Heart right ventricle (tissue), 16 donors: Measurements from ENCODE around the gene RANBP3L. TPM values are rescaled to one million over a fixed set of nuclear protein-coding genes. Genes with fewer than 3 reads are reported as not detected.

Source experiments
- ATAC-seq, 8 donors: fragments of 200-7000 bp; cut with Tn5 transposase; one replicate each; pipeline ENCODE4 v1.9.1; 2020; ENCODE audit warnings: mild to moderate bottlenecking in 8 of 8, moderate library complexity in 8 of 8, moderate number of reproducible peaks in 1 of 8
- DNase-seq, 2 donors: peaks; one replicate each; pipeline ENCODE4 v3.0.0-alpha.2; 2020
- H3K27ac ChIP-seq, 10 donors: fragments of 200-600 bp; sonication (generic) in 2 of 10; one replicate each; pipeline versions ENCODE4 v1.5.0 to v1.8.0; 2020 to 2022; ENCODE audit warnings: mild to moderate bottlenecking in 3 of 10
- H3K27me3 ChIP-seq, 7 donors: fragments of 200-600 bp; one replicate each; pipeline ENCODE4 v1.8.0; 2021 to 2022; ENCODE audit warnings: mild to moderate bottlenecking in 2 of 7
- H3K36me3 ChIP-seq, 9 donors: fragments of 200-600 bp; sonication (generic) in 1 of 9; one replicate each; pipeline versions ENCODE4 v1.5.0 to v1.8.0; 2020 to 2022; ENCODE audit warnings: mild to moderate bottlenecking in 2 of 9
- H3K4me1 ChIP-seq, 9 donors: fragments of 200-600 bp; sonication (generic) in 1 of 9; one replicate each; pipeline versions ENCODE4 v1.5.0 to v1.8.0; 2020 to 2022; ENCODE audit warnings: mild to moderate bottlenecking in 4 of 9
- H3K4me3 ChIP-seq, 10 donors: fragments of 200-600 bp; sonication (generic) in 2 of 10; one replicate each; pipeline versions ENCODE4 v1.5.0 to v1.8.0; 2020 to 2022; ENCODE audit warnings: mild to moderate bottlenecking in 7 of 10, moderate library complexity in 2 of 10
- H3K9me3 ChIP-seq, 11 donors: fragments of 200-600 bp in 10 of 11; sonication (generic) in 2 of 11; one replicate each; pipeline versions ENCODE4 v1.5.0 to v1.8.0; 2013 to 2022; ENCODE audit warnings: mild to moderate bottlenecking in 2 of 11, control low read depth in 1 of 11, moderate library complexity in 1 of 11
- CTCF ChIP-seq, 9 donors: fragments of 200-600 bp; sonication (generic) in 2 of 9; IDR thresholded peaks; one replicate each; pipeline versions ENCODE4 v1.5.0 to v1.8.0; 2021 to 2022; ENCODE audit warnings: antibody characterized with exemption in 9 of 9, mild to moderate bottlenecking in 5 of 9, moderate library complexity in 1 of 9
- WGBS, 2 donors: extraction: QIAGEN DNeasy Blood & Tissue Kit; methylation state at CpG; one replicate each; pipeline ENCODE4 v1.1.7; 2013; ENCODE audit warnings: inconsistent platforms in 1 of 2; 5-methylcytosine and 5-hydroxymethylcytosine counted together
- intact Hi-C, 10 donors: fragments of 100-400 bp; cut with DNase I; formaldehyde crosslinking; loops; one replicate each; pipeline versions ENCODE4 v1.11.1 to v1.14.2; 2022
- polyA plus RNA-seq, 2 donors: library from polyadenylated mRNA; stranded (reverse); fragments of 200-250 nt; gene quantifications; one replicate each; pipeline ENCODE4 v1.2.3, GENCODE V29; 2013
- total RNA-seq, 10 donors: library from RNA; stranded (reverse); fragmentation: NEBNext Ultra II Directional in 3 of 10; extraction: Animal tissue kit (Norgen Biotek cat#: 25700) in 3 of 10; gene quantifications; one replicate each; pipeline versions ENCODE4 v1.2.1 to v1.2.4, GENCODE V29; 2021 to 2023
- donor health status: Arrhythmogenic right ventricular cardiomyopathy.
- donor health status: ischemic (EF 13 %, LVEDD 7.1; RV severe dilation, severe dysfunction).
- donor health status: healthy with polysubstance abuse.
- donor health status: DM: no; HTN: yes; CAD: no.
- donor health status: DM: no; HTN: no; CAD: no.
- donor health status: ischemic (EF 25% LVEDD 6.9; RV normal size, moderate dysfunction).
- donor health status: ischemic (EF 25% LVEDD 5.7; RV mildly dilated, moderate dysfunction).
- donor health status: healthy.
- donor health status: DM: yes; HTN: yes; CAD: no.
- donor health status: Ischemic cardiomyopathy.
- donor health status: ischemic (EF 35%, LVEDD 5.7; RV mildly dilated, moderate dysfunction).
- donor health status: nonischemic (EF 11% LVEDD 7.7; RV severe dilation, severe dysfunction).
- donor health status: DM: yes; HTN: yes; CAD: no.
- donor health status: PGD.
- donor health status: ischemic (EF 29% LVEDD 5.4; RV normal size, mild dysfunction).
- donor health status: nonischemic (EF 23%, LVEDD 6.1; RV moderate dilation, normal function).

Gene RANBP3L
- total and polyA plus RNA-seq, 12 donors: 0.09 to 0.92 (median 0.49) TPM; not detected in 1

DNA sequence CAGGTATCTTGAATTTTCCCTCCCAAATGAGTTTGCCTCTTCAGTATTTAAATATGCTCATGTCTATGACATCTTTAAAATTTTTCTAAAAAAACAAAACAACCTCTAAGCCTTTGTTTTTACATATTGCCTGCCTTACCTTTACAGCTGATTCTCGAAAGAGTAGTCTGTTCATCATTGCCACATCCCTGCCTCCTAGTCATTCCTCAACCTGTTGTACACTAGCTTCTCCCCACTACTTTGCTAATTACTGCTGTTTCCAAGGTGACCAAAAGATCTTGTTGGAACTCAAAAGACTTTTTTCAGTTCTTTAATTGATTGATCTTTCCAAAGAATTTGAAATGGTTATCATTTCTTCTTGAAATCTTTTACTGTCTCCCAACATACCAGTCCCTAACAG, 58.0 kb downstream of the RANBP3L start:
- H3K36me3 ChIP-seq: no peaks in the 10 kb centered on the region
- H3K27me3 ChIP-seq: no peaks in the 10 kb centered on the region
- H3K4me3 ChIP-seq: no peak overlapping the region
- no peak for TF ChIP-seq CTCF (IDR thresholded peaks at IDR 0.05)
- DNase-seq: no peak
- 91 to 98% methylated on average over 1 of the region's 1 CpG for WGBS, 2 donors
- peaks cover 0 to 30% (median 25%) of the 10 kb centered on the region in 9 donors for H3K4me1 ChIP-seq
- H3K9me3 ChIP-seq: no peaks in the 10 kb centered on the region
- H3K27ac ChIP-seq: no peak overlapping the region
- intact Hi-C loops: loop anchor here in 4 of 10 donors (5.0 to 10.0 kb wide), 4 partner anchors 61 to 451 kb away; partner anchors contain the start of genes RANBP3L (in 3 of the 4), LMBRD2 (in 2 of the 4) and SKP2 (in 2 of the 4)
- no peak for ATAC-seq

- peak overlapping the region; percentile 50 to 96 (median 90) for H3K4me3 ChIP-seq
- no peak for TF ChIP-seq CTCF (IDR thresholded peaks at IDR 0.05)
- ATAC-seq: no peak
- peak in 1 of 2 donors; percentile 19 for DNase-seq
- H3K36me3 ChIP-seq: no peaks in the 10 kb centered on the region
- no peaks in the 10 kb centered on the region for H3K9me3 ChIP-seq
- peaks cover 0 to 39% (median 32%) of the 10 kb centered on the region in 9 donors for H3K4me1 ChIP-seq
- H3K27me3 ChIP-seq: no peaks in the 10 kb centered on the region
- peak overlapping the region; percentile 87 to 98 (median 97) for H3K27ac ChIP-seq
- intact Hi-C loops: loop anchor here in 4 of 10 donors (5.0 to 10.0 kb wide), 4 partner anchors 62 to 452 kb away; partner anchors contain the start of genes RANBP3L (in 3 of the 4), LMBRD2 (in 2 of the 4) and SKP2 (in 2 of the 4)
- WGBS, 2 donors: 62 to 67% methylated on average over 24 of the region's 24 CpGs
Measured at GRCh38 chr5:36242534-36243485, 58.9 kb downstream of the RANBP3L start.

DNA sequence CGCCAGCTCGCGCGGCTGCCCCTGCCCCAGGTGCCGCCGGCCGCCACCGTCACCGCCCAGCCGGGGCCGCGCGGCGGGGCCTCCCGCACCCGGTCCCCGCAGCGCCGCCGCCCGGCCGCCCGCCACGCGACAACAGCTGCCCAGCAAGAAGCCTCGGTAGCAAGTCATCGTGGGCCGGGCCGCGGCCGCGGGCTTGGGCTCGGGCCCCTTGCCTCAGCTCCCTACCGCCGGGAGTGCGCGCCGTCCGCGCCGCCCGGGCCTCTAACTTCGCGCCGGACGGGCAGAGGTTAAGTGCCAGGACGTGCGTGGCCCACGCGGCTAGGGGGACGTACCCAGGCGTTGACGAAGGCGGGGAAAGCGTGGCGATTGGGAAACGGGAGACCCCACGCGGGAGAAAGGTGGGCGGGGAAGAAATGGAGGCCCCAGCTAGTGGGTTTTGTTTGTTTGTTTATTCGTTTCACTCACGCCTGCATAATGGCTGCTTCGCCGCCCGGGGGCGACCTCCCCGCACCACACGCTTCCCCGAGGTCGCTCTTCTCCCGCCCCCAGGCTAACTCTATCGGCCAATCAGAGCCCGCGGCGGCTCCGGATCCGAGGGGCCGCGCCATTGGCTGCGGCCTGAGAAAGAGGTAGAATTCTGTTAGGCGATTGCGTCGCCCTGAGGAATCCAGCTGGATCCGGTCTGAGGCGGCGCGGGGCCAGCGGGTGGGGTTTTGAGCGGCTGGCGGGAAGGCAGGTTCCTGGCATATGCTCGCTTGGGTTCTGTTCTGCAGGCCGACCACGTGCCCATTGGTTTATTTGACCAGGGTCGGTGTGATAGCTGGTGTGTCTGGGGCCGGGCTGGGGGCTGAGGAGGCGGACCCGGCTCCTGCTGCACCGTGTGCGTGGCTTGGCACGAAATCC, 59.8 kb downstream of the RANBP3L start, which contains the start of gene NADK2:
NADK2 (minus strand) TSS at position 295 of the 903 bp plus-strand sequence; CDS start at position 168, 127 bp downstream.
- H3K27ac ChIP-seq: peak within 1 kb of the TSS; percentile 87 to 98 (median 97)
- no peaks in the 10 kb centered on the region for H3K9me3 ChIP-seq
- no peaks in the 10 kb centered on the region for H3K36me3 ChIP-seq
- no peaks in the 10 kb centered on the region for H3K27me3 ChIP-seq
- peak within 1 kb of the TSS; percentile 63 to 96 (median 90) for H3K4me3 ChIP-seq
- WGBS, 2 donors: 0% methylated on average over 95 to 100 of the region's 100 CpGs
- peak; percentile 95 to 97 for DNase-seq
- peak; percentile 45 to 89 (median 75) for TF ChIP-seq CTCF (IDR thresholded peaks at IDR 0.05)
- intact Hi-C loops: loop anchor here in 4 of 10 donors (1.0 to 10.0 kb wide), 6 partner anchors 61 to 453 kb away; partner anchors contain the start of genes RANBP3L (in 3 of the 4), SKP2 (in 3 of the 4) and LMBRD2 (in 2 of the 4)
- peaks cover 0 to 48% (median 36%) of the 10 kb centered on the region in 9 donors for H3K4me1 ChIP-seq
- ATAC-seq: peak; percentile 92 to 97 (median 95)
